Dermis microvascular lymphatic vessel endothelial cell (primary cell): ENCODE data around the gene RS1. TPM values are rescaled to one million over a fixed set of nuclear protein-coding genes. Genes with fewer than 3 reads are reported as not detected.

ENCODE experiments used
- DNase-seq, 2 donors: peaks; one replicate each; pipeline versions ENCODE4 v3.0.0 to v3.0.0-alpha.2; 2010; ENCODE audit warnings: low read depth in 2 of 2
- total RNA-seq: library from RNA; depleted of rRNA; stranded (reverse); fragments of >200 nt; gene quantifications from 2 replicates; pipeline ENCODE4 v1.2.1, GENCODE V29; 2014

The RS1 gene
- total RNA-seq, 1 donor from 2014 or later, result not detected

DNA sequence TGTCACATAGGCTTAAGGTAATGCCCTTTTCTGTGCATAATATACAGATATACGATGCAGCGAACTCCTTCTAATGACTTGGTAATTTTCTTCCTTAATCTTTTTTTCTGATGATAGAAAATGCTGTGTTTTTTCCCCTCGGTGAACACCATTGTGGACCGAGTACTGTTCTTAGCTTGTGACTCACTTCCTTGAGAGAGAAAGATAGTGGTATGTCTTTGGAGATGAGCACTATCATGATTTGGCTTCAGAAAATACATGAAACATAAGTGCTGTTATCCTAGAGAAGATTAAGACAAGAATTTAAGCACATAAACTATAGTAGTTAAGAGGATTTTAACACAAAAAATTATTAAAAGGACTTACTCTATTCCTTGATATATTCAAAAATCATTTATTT is 63.9 kb downstream of the RS1 start:
- DNase-seq, result no peak

DNA sequence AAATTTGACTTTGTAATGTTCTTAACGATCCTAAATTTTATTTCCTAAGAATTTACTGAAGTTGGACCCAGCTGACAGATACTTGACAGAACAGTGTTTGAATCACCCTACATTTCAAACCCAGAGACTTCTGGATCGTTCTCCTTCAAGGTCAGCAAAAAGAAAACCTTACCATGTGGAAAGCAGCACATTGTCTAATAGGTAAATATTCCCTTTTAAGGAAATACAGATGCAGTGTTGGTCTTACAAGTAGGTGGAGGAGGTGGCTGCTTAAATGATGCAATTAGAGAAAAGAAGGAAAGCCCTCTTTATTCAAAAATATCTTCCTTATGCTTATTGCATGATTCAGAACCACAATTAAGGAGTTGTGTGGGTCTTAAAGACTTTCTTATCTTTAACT is 73.5 kb downstream of the RS1 start:
- no peak for DNase-seq

DNA sequence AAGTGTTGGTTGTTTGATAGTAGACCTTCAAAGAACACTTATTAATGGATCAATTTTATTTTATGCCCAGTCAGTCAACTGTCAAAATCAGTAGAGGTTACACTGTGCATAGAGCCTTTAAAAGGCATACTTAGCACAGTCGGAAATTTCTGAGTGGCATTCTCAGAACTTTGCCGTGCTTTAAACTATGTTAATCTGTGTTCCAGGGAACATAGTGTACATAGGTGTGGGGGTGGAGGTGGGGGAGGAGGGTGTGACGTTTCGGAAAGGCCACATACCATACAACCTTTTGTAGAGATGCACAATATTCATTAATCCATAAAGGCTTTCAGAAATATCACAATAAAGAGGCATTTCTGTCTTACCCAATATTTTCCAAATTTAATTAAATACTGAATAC is 75.8 kb downstream of the RS1 start:
- no peak for DNase-seq

DNA sequence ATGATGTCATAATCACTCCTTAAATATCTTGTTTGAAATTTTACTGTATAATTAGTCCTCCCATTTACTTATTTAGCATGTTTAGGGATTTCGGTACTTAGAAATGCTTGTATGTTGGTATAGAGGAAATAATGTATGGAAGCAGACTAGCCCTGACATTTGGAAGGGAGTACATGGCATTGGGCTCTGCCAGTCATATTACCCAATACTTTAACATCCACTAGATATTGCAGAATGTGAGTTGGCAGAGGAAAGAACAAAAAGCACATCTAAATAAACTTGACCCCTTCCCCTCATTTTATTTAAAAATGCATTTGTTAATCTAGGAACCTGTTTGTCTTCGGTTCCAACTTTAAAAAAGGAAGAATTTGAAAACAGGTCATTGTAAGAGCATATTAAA is 77.8 kb downstream of the RS1 start:
- DNase-seq, result no peak

GRCh38 chrX:18591834-18592233 is 80.1 kb downstream of the RS1 start:
- no peak for DNase-seq

Other genes starting within 250 kb of the RS1 start
- gene CDKL5, start 246.5 kb downstream of the RS1 start, total RNA-seq, result 3.1 and 5.1 TPM in 2 replicates
- not detected in 2 replicates for gene PPEF1, start 35.5 kb upstream of the RS1 start, total RNA-seq